ENCODE data around the gene BEGAIN.

BEGAIN gene

DNA sequence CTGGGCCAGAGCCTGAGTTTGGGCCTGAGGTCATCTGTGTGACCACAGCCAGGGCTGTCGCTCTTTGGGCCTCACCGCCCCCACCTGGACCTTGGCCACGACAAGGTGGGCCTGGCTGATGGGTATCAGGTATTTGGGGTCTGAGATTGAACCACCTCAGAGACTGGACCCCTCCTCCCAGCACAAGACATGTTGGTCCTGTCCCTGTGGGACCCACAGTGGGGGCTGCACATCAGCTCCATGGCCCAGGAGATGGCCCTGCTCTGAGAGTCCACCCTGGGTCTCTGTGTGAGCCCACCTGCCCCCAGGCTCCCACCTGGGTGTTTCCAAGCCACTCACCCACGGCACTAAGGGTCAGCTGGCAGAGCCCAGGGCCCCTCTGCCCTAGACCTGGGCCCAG lies 20.6 kb downstream of the BEGAIN start:
- no peak for DNase-seq

DNA sequence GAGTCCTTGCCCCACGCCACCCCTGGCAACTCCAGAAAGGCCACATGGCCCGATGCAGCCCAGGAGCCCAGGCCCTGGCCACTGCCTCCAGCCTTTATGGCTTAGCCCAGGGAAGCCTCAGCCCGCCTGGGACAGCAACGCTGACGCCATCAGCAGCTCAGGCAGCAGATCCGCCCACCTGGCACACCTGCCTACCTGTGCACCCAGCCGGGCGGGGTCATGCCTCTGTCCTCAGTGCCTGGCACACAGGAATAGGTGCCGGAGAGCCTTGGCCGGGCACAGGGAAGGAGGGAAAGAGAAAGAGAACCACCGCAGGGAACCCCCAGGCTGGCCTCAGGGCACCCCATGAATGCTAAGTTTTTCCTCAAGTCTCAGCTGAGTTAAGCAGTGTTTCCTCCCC lies 21.1 kb downstream of the BEGAIN start:
- DNase-seq = no peak

DNA sequence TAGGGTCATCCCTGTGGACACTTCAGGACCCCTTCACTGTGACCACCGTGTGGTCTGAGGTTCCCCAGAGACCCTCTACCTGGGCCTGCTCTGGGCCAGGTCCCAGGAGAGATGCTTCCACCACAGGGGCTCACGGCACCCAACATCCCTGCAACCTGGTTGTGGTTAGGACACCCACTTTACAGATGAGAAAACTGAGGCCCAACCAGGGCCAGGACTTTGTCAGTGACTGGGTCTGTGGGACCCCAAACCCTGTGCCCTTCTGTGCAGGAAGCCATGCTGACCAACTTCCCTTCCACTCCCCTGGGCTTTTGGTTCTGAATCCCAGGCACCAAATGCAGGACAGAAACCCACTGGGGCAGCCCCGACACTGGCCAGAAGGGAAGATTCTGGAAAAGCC lies 21.6 kb downstream of the BEGAIN start:
- DNase-seq = no peak

DNA sequence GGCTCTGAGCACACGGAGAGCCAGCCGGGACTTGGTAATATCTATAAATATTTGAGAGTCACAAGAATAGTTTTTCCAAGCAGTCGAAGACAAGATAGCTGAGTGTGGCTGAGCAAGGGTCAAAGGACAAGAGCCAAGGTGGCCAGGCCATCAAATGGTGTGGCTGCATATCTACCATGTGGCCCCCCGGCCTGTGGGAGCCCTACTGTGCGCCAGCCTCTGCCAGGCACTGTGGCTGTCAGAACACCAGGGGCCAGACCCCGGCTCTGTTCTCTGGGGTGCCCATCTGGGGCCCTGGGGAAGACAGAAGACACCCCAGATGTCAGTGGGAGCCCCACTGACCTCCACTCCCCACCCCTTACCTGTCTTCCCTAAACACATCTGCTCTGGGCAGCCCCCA lies 22.7 kb downstream of the BEGAIN start:
- no peak for DNase-seq

DNA sequence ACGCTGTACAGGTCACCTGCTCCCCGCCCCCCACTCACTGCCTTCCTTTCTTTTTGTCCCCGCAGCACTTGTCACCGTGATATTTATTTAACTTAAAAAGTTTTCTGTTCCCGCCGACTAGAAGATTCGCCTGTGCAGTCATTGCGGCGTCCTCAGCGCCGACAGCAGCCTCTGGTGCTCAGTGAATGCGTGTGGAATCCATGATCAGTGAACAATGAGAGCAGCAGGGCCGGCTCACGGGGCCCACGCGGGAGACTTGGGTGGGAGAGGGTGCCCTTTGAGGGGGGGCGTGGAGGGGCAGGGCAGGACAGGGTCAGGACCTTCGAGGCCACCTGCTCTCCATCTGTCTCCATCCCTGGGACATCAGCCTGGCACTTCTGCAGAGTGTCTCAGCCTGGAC lies 24.5 kb downstream of the BEGAIN start:
- DNase-seq = no peak

DNA sequence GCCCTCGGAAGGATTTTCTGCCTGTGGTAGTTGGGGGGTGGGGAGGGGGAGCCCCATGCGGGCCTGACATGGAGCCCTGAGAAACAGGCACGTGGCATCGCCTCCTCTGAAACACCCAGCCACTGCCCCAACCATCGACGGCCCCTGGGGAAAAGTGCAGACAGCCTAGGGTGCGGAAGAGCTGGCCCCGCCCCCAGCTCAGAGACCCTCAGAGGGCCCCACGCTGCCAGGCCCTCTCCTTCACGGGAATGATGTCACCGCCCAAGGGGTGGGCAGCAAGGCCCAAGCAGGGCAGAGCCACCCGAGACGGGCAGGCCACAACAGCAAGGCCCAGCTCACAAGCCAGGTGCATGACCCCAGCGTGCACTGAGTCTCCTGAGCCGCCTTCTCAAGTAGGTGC lies 26.2 kb downstream of the BEGAIN start:
- no peak for DNase-seq

DNA sequence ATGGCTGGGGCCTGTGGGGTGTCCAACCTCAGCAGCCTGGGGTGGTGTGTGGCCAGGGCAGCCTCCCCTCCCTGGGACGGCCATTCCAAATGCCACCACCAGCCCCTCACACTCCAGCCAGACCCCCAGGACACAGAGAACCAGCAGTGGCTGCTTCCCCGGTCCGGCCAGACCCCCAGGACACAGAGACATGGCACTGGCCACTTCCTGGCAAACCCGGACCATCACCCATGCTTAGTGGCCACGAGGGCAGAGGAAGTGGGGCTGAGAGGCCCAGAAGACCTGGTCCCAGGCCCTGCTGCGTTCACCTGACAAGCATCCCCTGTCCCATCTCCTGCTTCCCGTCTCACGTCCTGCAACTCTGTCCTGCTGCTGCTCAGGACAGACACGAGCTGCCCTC lies 26.7 kb downstream of the BEGAIN start:
- DNase-seq = no peak

DNA sequence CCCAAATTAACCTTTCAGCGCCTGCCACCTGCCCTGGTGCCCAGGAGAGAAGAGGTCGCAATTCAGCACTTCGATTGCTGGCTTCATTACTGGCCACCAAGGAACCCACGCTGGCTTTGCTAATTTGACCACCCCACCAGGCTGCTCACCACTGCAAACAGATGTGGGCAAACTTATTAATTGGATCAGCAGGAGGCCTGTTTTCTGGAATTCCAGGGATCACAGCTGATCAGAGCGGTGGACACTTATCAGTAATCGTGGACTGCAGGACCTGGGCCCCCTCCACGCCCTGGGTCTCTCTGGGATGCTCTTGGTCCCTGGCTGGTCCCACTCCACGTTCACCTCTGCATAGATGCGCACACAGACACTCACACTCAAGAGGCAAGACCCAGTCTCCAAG lies 27.8 kb downstream of the BEGAIN start:
- DNase-seq = no peak

DNA sequence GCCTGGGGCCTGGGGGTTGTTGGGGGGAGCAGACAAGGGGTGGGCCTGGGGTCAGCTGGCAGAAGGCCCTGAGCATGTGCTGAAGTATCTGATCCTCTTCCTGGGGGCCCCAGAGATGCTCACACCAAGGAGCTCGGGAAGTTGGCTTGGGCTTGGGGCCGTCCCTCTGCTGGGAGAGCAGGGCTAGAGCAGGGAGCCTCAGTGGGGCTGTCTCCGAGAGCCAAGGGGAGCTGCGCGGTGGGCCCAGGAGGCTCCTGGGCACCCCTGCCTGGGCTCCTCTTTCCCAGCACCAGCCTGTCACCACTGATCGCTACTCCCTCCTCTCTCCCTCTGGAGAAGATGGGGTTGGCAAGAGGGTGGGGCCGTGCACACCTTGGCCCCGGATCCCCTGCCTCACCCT lies 28.3 kb downstream of the BEGAIN start:
- DNase-seq = no peak

DNA sequence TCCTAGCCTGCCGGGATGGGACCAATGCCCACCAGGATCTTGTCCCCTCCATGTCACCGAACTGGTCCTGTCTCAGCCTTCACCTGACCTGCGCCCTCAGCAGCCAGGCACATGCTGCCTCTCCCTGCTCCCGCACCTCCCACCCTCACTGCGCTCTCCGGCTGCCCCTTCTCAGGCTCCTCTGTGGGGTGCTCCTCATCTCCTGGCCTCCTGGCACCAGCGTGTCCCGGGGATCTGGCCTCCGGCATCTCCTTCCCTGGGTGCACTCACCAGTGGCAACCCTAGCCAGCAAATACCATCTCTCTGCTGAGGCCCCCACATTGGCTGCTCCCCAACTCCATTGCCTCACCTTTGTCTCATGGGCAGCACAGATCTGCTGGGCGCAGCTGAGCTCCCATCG lies 29.0 kb downstream of the BEGAIN start:
- DNase-seq = no peak

DNA sequence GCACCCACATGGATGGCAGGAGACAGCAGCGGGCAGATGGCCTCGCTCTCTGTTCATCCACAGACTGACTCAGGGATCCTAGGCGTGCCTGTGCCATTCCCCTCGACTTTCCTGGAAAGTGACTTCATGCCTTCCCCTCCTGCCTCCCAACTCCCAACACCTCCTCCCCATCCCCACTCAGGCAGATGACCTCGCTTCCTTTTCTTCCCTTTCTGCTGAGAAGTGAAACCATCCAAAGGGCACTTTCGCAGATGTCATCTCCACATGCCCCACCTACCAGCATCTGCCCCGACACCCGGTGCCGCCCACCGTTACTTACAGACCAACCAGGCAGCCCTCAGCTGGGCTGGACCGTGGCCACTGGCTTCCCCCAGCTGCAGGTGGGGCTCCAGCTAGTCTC lies 29.6 kb downstream of the BEGAIN start:
- no peak for DNase-seq

DNA sequence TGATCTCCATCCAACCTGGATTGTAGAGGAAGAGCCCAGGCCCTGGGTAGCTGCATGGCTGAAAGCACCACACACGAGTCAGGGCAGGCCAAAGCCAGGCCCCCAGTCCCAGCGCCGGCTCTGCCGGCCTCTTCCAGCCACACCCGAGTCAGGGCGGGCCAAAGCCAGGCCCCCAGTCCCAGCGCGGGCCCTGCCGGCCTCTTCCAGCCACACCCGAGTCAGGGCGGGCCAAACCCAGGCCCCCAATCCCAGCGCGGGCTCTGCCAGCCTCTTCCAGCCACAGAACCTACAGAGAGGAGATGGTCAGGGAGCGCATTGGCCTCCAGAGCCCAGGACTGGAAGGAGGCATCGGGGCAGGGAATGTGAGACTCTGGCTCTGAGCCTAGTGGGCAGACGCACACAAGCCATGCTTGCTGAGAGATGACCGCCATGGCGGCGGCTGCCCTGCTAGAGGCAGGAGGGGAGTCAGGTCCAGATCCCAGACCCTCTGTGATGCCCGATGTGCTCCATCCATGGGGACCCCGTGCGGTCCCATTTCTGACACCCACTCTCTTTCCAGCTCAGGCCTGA lies 30.2 kb downstream of the BEGAIN start:
- DNase-seq = no peak

DNA sequence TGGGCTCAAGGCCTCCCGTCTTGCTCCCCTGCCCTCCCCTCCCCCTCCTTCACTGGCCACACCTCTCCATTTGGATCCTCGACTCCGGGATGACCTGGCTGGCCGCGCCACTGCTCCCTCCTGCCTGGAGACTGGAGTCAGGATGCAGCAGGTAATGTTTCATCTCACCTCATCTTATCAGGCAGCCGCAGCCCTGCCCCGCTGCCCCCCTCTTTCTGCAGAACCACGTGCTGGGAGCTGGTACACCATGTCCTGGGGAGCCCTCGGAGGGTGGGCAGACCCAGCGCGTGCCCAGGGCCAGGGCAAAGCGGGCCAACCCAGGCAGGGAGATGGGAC lies 31.1 kb downstream of the BEGAIN start:
- no peak for DNase-seq

DNA sequence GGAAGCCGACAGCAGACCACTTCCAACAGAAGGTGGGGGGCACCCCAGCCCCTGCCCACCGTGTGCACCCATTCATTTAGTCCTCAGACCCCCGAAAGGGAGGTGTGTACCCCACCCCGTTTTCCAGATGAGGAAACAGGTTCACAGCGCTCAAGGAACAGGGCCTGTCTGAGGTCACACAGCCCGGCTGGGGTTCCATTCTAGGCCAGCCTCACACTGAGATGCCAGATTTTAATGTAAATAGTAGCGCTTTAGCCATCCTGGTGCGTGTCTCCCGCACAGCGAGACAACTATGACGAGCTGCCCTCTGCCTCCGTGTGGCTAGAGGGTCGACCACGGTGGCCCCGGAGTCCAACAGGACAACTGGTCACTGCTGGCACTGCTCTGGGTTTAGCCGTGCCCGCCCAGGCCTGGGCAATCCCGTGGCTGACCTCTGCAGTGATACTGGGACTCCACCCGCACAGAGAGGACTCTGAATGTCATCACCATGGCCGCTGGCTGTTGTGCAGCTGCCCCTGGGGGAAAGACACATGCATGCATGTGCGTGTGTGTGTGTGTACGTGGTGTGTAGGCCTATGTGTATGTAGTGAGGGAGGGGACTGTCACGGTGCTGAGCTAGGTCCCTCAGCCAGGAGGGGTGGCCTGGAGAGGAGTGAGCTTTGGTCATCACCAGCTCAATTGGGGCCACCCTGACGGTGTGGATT lies 31.6 kb downstream of the BEGAIN start:
- DNase-seq = no peak

DNA sequence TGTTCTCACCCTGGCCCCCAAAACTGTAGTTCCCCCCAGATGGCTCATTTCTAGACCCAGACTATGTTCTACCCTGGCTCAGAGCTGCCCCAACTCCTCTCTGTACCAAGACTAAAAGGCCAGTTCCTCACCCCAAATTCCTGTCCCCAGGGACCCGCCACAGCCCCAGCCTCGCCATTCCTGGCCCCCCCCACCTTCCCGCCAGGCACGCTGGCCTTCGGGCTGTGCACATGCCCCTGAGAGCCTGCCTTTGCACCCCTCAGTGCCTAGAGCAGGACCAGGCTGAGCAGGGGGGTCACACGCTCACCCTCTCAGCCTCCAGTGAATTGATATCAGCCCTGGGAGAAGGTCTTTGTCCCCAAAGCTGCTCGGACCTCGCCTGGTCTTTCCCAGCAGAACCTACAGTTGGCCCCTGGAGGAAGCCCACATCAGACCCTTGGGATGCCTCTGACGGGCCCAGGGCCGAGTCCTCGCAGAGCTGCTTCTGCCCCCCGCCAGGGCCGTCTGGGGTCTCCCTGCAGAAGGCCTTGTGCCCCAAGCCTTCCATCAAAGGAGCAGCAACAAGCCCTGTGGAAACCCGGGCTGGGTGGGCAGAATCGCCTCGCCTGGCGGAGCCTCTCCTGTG lies 32.4 kb downstream of the BEGAIN start:
- no peak for DNase-seq

DNA sequence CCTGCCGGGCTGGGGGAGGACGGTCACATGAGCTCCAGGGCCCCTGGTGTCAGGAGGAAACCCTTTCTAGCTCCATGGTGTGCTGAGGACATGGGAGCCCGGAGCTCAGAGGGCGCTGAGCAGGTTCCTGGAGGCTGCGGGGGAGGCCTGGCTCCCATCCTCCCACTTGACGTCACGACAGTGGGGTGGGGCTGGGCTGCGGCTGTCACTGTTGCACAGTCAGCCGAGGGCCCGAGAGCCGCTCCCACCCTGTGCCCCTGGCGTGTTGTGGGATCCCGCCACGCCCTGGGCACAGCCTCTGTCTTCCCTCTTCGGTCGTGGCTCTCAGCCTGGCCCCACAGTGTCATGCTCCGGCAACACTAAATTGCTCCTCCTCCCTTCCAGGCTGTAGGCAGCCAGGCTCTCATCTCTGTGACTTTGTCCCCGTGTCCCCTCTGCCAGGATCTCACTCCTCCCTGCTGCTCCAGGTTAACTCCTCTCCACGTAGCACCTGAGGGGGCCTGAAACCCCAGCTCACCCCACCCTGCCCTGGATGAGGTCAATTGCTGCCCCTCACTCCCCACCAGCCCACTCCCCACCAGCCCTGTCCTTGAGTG lies 33.0 kb downstream of the BEGAIN start:
- DNase-seq = no peak

DNA sequence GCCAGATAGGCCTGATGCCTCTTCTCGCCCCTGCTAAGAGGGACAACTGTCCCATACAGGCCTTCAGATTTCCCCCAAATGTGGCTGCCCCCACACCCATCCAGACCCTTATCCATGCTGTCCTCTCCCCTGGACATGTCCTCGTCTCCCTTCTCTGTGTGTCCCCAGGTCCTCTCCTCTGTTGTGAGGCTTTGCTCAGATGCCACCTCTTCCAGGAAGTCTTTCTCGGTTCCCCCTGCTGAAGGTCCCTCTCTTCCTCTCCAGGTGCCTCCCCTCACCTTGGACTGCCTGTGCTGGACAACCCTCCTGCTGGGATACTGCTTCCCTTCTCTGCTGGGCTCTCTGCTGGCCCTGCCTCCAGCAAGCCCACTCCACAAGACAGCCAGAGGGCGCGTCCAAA lies 33.7 kb downstream of the BEGAIN start:
- no peak for DNase-seq

DNA sequence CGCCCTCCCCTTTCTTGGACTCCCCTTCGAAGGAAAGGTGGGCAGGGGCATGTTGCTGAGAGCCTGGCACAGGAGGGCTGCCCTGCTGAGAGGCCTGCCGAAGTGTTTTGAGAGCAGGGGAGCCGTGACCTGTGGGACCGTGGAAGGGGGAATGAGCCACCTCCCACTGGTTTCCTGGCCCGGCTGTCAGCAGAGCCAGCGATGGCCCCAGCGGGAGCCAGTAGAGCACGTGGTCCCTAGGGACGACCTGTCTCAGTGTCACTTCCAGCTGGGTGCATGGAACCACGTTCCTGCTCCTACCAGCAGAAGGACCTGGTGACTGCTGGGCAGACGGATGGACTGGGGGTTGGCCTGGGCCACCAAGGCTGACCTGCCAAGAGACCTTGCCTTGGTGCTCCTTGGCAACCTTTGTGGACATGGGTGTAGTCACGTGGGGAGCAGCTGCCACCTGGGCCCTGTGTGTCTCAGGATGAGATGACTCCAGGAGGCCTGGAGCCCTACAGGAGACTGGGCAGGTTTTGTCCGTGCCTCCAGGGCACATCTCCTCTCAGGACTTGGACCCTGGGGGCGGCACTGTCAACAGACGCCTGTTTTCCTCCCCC lies 34.6 kb downstream of the BEGAIN start:
- DNase-seq = peak; percentile 67

DNA sequence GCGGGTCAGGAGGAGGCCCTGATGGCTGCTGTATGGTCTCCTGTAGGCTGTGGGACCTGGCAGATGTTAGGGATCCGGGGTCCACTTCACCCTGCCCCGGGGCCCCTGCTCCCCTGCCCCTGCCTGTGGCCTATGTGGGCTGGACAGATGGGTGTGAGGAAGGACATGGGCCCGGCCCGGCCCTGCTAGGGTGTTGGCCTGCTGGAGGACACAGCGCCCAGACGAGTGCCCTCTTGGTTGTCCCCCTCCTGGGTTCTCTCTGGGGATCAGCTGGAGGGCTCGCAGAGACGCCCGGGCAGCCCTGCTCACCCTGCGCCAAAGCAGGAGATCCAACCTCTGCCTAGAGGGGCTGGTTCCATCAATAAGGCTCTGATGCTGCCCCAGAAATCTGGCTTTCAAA lies 36.2 kb downstream of the BEGAIN start:
- DNase-seq = no peak

DNA sequence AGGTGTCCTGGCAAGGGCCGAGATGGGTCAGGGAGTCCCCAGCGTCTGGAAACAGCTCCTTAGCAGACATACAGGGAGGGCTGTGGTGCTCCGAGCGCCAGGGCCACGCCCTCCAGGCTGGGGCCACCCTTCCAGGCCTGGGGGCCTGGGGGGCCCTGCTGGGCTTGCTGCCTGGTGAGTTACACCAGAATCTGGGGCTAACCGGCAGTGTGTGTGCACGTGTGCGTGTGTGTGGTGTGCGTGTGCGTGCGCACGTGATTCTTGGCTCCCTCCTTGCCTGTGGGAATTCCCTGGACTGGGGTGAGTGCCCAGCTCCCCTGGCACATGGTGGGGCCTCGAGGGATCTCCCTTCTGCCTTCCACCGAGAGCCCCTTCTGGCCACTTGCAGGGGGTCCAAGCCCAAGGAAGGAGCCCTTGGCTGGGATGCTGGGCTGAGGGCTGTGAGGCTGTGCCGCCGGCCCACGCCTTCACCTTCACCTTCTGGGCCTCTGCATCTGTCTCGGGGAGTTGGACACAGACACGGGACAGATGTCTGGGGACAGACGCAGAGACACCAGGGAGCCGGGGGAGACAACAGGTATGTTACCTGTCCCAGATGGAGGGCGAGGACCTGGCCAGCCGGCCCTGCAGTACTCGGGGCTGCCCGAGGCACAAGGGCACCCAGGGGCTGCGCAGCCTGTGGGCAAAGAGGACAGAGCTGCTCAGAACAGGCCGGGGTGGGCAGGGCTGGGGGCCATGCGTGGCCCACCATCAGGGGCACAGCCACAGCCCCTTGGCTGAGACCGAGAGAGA lies 37.2 kb downstream of the BEGAIN start:
- no peak for DNase-seq

DNA sequence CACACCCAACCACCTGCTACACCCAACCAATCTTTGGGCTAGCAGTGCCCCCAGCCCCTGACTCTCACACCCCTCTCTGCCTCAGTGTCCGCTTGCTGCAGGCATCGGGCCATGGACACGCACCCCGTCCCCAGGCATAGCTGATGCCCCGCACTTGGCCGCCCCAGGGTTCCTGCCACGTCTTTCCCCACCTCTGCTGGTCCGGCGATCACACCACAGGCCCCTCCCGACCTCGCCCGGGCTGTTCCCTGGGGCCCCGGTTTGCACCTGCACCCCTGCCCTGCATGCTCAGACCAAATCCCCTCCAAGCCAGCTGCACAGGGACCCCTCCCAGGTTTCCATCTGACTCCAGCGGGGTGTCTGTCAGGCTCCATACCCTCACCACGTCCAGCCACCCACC lies 38.3 kb downstream of the BEGAIN start:
- no peak for DNase-seq

DNA sequence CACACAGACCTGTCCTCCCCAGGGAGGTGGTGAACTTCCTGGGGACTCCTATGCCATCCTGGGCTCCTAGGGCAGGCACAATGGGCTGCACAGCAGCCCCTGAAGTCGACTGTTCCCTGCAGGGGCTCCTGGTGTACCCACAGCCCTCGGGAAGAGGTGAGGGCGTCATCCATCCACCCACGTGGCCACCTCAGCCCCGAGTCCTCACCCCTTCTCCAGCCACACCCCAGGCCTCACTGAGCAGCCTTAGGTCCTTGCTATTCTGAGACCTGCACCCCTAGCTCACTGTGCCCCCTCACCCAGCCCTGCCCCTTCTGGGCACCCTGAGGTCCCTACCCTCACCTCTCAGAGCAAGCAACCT lies 38.9 kb downstream of the BEGAIN start:
- DNase-seq = no peak

DNA sequence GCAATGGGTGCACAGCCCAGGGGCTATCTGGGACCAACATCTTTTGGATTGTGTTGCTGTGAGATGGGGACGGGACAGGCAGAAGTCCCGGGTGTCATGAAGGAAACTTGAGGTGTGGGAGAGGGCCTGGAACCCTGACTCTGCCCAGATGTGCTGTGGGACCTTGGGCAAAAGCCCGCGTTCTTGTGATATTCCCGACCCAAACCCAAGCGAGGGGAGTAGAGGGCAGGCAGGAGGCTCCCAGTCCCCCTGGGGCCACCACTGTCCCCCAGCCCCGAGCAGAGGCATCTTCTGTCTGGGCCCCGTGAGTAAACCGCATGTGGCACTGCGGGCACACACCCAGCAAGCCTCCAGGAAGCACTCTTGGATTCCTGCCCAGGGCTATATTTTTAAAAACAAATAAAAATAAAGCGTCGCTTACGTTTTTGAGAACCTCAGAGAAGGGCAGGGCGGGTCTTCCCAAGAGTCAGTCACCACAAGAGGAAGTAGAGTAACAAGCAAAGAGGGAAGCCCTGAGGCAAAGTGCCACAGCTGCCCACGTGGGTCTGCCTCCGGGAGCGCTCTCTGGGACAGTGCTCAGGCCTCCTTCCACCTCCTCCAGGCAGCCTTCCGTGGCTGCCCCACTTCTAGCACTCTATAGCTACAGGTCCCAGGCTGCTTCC lies 39.5 kb downstream of the BEGAIN start:
- DNase-seq = no peak

Data from NCI-H2107 (cell line).